HEK293T (cell line): Measurements from ENCODE around the gene FXYD3.

ENCODE experiments used
- CTCF ChIA-PET: fragments of 350-600 bp; formaldehyde crosslinking; extraction: SDS; loops from one replicate; lab custom pipeline; 2021; ENCODE audit warnings: antibody characterized with exemption, inconsistent platforms; lab: Yijun Ruan, JAX
- POLR2A ChIA-PET: fragments of 350-600 bp; formaldehyde crosslinking; extraction: SDS; loops from one replicate; lab custom pipeline; 2020; ENCODE audit warnings: antibody characterized with exemption, inconsistent platforms; lab: Yijun Ruan, JAX
- DNase-seq: peaks from one replicate; pipeline ENCODE4 v3.0.0; 2012; ENCODE audit warnings: mixed read lengths; ENCODE audit errors: extremely low spot score
- ARNT ChIP-seq: fragments of 450-650 bp; IDR thresholded peaks from 2 replicates; pipeline ENCODE4 v1.6.1; 2017; ENCODE audit warnings: mild to moderate bottlenecking
- BHLHE40 ChIP-seq: fragments of 450-650 bp; IDR thresholded peaks from 2 replicates; pipeline ENCODE4 v1.6.1; 2016; ENCODE audit warnings: mild to moderate bottlenecking, moderate library complexity, borderline replicate concordance
- CTBP1 ChIP-seq: fragments of 450-650 bp; IDR thresholded peaks from 2 replicates; pipeline ENCODE4 v1.6.1; 2016; ENCODE audit warnings: borderline replicate concordance
- ELF4 ChIP-seq: fragments of 450-650 bp; IDR thresholded peaks from 2 replicates; pipeline ENCODE4 v1.6.1; 2017; ENCODE audit warnings: antibody characterized with exemption
- FOXA1 ChIP-seq: fragments of 450-650 bp; IDR thresholded peaks from 2 replicates; pipeline ENCODE4 v1.6.1; 2016; ENCODE audit warnings: mild to moderate bottlenecking
- FOXK2 ChIP-seq: fragments of 450-650 bp; IDR thresholded peaks from 2 replicates; pipeline ENCODE4 v1.6.1; 2016; ENCODE audit warnings: mild to moderate bottlenecking
- FOXM1 ChIP-seq: fragments of 450-650 bp; IDR thresholded peaks from 2 replicates; pipeline ENCODE4 v1.6.1; 2017; ENCODE audit warnings: mild to moderate bottlenecking, borderline replicate concordance
- HDGF ChIP-seq: fragments of 450-650 bp; IDR thresholded peaks from 2 replicates; pipeline ENCODE4 v1.6.1; 2017; ENCODE audit warnings: antibody characterized with exemption, borderline replicate concordance
- L3MBTL2 ChIP-seq: fragments of 450-650 bp; conservative IDR thresholded peaks from 2 replicates; pipeline ENCODE4 v1.6.1; 2016; ENCODE audit warnings: mild to moderate bottlenecking
- LEF1 ChIP-seq: fragments of 450-650 bp; IDR thresholded peaks from 2 replicates; pipeline ENCODE4 v1.6.1; 2017; ENCODE audit warnings: mild to moderate bottlenecking, borderline replicate concordance
- NFRKB ChIP-seq: fragments of 450-650 bp; IDR thresholded peaks from 2 replicates; pipeline ENCODE4 v1.6.1; 2016; ENCODE audit warnings: mild to moderate bottlenecking, moderate library complexity
- PKNOX1 ChIP-seq: fragments of 450-650 bp; IDR thresholded peaks from 2 replicates; pipeline ENCODE4 v1.6.1; 2016
- SP1 ChIP-seq: fragments of 450-650 bp; IDR thresholded peaks from 2 replicates; pipeline ENCODE4 v1.6.1; 2017
- SUZ12 ChIP-seq: fragments of 450-650 bp; IDR thresholded peaks from 2 replicates; pipeline ENCODE4 v1.6.1; 2016; ENCODE audit warnings: mild to moderate bottlenecking
- TARDBP ChIP-seq: fragments of 450-650 bp; IDR thresholded peaks from 2 replicates; pipeline ENCODE4 v1.6.1; 2016
- ZNF384 ChIP-seq: fragments of 450-650 bp; IDR thresholded peaks from 2 replicates; pipeline ENCODE4 v1.6.1; 2016

The FXYD3 gene

DNA sequence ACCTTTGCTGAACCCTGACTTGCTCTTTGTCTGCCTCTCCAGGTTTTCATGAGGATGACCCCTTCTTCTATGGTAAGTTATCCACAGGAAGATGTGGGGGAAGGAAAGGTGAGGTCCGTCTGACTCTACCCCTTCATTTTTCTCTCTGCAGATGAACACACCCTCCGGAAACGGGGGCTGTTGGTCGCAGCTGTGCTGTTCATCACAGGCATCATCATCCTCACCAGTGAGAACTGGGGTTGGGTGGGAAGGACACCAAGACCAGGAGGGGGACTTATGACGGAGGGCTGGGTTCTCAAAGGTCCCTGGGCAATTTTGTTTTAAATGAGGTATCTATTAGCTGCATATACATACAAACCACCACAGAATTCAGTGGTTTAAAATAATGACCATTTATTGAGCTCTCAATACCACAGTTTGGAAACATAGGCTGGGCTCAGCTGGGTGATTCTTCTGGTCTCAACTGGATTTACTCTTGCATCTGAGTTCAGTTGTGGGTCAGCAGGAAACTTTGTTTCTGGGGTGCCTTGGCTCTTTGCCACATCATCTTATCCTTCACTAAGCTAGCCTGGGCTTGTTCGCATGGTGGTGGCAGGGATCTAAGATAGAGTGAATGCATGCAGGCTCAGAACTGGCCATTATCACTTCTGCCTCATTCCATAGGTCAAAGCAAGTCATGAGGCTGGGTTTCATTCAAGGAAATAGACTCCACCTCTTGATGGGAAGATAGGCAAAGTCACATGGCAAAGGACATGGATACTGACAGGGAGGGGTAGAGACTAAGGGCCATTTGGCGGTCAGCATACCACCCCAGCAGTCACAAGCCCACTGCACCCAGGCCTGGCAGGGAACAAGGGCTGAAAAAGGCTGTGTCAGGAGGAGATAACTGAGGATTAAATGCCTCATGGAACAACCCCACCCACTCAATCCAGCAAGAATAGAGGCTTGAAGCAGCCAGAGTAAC is 50.8 kb downstream of the FXYD3 start:
- no peak for TF ChIP-seq BHLHE40
- TF ChIP-seq ELF4, result no peak
- no peak for TF ChIP-seq HDGF
- no peak for TF ChIP-seq ARNT
- no peak for TF ChIP-seq SP1
- no peak for DNase-seq
- CTCF ChIA-PET, result no interaction called here
- POLR2A ChIA-PET, result no interaction called here

DNA sequence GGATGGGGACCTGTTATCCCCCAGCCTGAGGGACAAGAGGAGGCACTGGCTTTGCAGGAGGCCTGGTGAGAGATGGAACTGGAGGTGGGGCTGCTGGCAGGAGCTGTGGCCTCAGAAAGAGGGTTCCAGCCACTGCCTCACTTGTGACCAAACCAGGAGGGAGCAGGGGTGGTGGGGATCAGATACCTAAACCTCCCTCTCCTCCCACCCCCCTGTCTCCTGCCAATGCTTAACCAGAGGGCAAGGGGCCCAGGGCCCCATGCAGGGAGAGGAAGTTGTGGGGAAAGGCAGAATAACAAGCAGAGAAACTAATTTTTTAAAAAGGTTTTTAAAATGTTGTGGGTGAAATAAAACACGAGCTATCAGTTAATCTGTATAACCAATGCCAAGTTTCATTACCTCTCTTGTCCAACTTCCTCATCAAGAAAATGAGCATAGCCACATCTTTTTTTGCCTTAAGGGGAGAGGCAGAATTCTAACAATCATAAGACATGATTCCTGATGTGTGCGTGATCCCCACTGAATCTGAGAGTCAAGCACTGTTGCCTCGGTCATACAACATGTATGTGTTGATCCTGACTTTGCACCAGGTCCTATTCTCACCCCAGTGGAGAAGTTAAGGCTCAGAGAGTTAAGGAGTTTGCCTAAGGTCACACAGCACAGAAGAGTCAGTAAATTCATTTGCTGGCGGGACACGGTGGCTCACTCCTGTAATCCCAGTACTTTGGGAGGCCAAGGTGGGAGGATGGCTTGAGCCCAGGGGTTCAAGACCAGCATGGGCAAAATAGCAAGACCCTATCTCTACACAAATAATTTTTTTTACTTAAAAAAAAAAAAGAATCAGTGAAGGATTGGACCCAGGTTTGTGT is 51.9 kb downstream of the FXYD3 start:
- TF ChIP-seq HDGF (no peak), ZNF384 (no peak), SP1 (no peak), FOXK2 (no peak), CTBP1 (no peak), ARNT (no peak), ELF4 (no peak), NFRKB (no peak), SUZ12 (no peak), BHLHE40 (no peak), TARDBP (no peak), PKNOX1 (no peak), FOXM1 (no peak), FOXA1 (no peak), LEF1 (no peak), L3MBTL2 (no peak)
- no peak for DNase-seq
- ChIA-PET POLR2A (no interaction called here), CTCF (no interaction called here)

DNA sequence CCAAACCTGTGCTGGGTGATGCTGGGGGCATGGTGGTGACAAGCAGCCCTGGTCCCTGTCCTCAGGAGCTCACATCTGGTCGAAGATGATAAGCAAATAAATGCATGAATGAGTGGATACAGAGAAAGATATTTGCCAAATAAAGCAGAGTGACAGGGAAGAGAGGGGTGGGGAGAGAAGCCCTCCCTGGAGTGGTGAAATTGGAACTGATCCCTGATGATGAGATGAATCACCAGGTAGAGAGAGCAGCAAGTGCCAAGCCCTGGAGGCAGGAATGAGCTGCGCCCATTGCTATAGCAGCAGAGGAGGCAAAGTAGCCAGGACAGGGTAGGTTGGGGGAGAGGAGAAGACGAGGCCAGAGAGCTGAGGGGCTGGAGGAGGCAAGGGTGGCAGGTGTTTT is 52.6 kb downstream of the FXYD3 start:
- TF ChIP-seq FOXK2, result no peak
- TF ChIP-seq FOXM1, result no peak
- TF ChIP-seq NFRKB, result no peak
- no peak for TF ChIP-seq CTBP1
- no peak for TF ChIP-seq SUZ12
- no peak for TF ChIP-seq ZNF384
- no peak for TF ChIP-seq SP1
- no peak for TF ChIP-seq L3MBTL2
- no peak for TF ChIP-seq ELF4
- no peak for TF ChIP-seq HDGF
- no peak for TF ChIP-seq ARNT
- TF ChIP-seq FOXA1, result no peak
- no peak for TF ChIP-seq TARDBP
- no peak for TF ChIP-seq PKNOX1
- no peak for TF ChIP-seq BHLHE40
- no peak for TF ChIP-seq LEF1
- no peak for DNase-seq
- CTCF ChIA-PET, result no interaction called here
- POLR2A ChIA-PET, result no interaction called here

GRCh38 chr19:35169221-35169995 is 53.8 kb downstream of the FXYD3 start:
- ChIA-PET POLR2A (no interaction called here), CTCF (no interaction called here)
- TF ChIP-seq ELF4 (no peak), HDGF (no peak), PKNOX1 (no peak), NFRKB (no peak)
- DNase-seq, result no peak

DNA sequence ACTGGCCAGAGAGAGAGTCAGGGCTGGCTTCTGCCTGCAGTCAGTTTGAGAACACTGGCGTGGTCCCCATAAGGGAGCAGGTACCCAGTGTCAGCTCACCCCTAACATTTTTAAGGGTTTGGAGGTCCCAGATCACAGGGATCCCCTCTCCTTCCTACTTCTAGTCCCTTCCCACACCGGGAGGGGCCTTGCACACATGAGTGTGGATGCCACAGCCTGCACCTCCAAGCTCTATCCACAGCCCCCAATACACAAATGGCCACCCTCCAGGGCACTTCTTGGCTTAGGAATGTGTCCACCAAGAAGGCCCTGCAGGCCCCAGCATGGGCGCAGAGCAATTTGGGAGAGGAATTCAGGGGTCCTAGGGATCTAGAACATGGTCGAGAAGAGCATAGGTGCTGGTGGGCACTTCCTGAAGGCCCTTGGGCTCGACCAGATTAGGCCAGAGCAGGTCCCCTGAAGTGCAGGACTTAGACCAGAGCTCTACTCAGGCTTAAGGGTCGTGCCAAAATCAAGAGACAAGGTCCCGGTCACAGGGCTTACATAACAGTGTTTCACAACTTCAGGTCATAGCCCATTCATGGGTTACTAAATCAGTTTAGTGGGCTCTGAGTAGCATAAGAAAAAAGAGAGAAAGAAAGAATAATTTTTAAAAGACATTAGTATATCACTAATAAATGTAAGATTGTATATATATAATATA is 54.9 kb downstream of the FXYD3 start:
- ChIA-PET CTCF (no interaction called here), POLR2A (no interaction called here)
- no peak for DNase-seq
- TF ChIP-seq NFRKB, result no peak
- no peak for TF ChIP-seq LEF1
- TF ChIP-seq L3MBTL2, result no peak
- TF ChIP-seq FOXK2, result no peak
- no peak for TF ChIP-seq PKNOX1
- TF ChIP-seq FOXM1, result no peak
- TF ChIP-seq HDGF, result no peak
- no peak for TF ChIP-seq ARNT
- TF ChIP-seq TARDBP, result no peak
- no peak for TF ChIP-seq SP1
